Fibroblast of lung (primary cell): ENCODE data around the gene DCAF11.

ENCODE experiments used
- EZH2 ChIP-seq: IDR thresholded peaks from 2 replicates; pipeline ENCODE4 v1.5.1; 2012; ENCODE audit warnings: low read length, control low read depth, mild to moderate bottlenecking; ENCODE audit errors: missing control alignments
- TF ChIP-seq, protein P1 (sequence below), 2 donors: IDR thresholded peaks in 1 of 2; conservative IDR thresholded peaks in 1 of 2; 1 replicate in 1 of 2; 2 replicates in 1 of 2; pipeline ENCODE4 v1.5.1; 2011 to 2012; ENCODE audit warnings: low read length in 2 of 2, control low read depth in 1 of 2, inconsistent platforms in 1 of 2, low read depth in 1 of 2, mild to moderate bottlenecking in 1 of 2

DNA sequence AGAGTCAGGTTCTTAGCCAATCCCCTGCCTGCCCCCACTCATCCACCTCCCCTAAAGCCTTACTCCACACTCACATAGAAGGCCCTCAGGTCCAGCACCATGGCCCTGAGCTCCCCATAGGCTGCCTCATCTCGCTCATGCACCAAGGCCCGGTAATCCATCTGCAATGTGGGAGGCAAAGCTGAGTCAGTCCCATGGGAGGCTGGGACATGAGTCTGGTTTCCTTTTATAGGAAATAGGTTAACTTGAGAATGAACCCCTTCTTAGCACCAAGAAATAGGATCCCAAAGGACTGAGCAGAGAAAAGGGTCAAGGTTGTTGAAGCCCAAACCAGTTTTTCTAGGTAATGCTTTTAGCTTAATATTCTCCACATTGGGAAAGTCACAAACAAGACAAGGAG, 28.9 kb downstream of the DCAF11 start:
- TF ChIP-seq, protein P1, sequence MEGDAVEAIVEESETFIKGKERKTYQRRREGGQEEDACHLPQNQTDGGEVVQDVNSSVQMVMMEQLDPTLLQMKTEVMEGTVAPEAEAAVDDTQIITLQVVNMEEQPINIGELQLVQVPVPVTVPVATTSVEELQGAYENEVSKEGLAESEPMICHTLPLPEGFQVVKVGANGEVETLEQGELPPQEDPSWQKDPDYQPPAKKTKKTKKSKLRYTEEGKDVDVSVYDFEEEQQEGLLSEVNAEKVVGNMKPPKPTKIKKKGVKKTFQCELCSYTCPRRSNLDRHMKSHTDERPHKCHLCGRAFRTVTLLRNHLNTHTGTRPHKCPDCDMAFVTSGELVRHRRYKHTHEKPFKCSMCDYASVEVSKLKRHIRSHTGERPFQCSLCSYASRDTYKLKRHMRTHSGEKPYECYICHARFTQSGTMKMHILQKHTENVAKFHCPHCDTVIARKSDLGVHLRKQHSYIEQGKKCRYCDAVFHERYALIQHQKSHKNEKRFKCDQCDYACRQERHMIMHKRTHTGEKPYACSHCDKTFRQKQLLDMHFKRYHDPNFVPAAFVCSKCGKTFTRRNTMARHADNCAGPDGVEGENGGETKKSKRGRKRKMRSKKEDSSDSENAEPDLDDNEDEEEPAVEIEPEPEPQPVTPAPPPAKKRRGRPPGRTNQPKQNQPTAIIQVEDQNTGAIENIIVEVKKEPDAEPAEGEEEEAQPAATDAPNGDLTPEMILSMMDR (conservative IDR thresholded peaks at IDR 0.05 in 1 of 2, IDR thresholded peaks at IDR 0.05 in 1 of 2; ENCODE audit: low read depth in 1 of 2, low read length in 2 of 2), result no peak
- no peak for TF ChIP-seq EZH2
